Measurements from ENCODE around the gene RHPN2.
"Not testable (repeated sequence)": the region's sequence is repeated elsewhere in the genome, so short reads cannot be mapped to it uniquely, and the experiment has no call there.

RHPN2 gene

DNA sequence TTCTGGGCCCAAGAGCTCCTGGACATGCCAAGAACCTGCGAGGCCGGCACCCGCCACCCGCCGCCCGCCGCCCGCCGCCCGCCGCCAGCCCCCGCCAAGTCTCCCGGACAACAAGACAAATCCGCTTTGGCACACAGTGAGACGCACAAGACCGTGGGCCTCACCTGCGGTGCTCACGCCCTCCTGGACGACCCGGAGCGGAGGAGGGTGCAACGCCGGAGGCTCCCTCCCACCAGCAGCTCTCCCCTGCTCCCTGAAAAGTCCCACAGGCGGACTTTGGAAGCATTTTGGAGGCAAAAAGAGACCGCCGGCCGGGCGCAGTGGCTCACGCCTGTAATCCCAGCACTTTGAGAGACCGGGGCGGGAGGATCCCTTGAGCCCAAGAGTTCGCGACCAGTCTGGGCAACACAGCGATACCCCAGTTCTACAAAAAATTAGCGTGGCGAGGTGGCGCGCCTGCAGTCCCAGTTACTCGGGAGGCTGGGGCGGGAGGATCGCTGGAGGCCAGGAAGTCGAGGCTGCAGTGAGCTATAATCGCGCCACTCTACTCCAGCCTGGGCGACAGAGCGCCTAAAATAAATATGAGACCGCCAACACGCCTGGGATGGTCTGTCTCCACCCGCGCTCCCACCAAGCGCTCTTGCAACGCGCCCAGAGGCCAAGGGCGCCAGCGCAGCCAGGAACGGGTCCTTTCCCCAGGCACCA, 783 bp downstream of the RHPN2 start:
- DNase-seq = no peak

- no peak for DNase-seq
These were observed 1.3 kb downstream of the RHPN2 start for GRCh38 chr19:33063356-33063752.

DNA sequence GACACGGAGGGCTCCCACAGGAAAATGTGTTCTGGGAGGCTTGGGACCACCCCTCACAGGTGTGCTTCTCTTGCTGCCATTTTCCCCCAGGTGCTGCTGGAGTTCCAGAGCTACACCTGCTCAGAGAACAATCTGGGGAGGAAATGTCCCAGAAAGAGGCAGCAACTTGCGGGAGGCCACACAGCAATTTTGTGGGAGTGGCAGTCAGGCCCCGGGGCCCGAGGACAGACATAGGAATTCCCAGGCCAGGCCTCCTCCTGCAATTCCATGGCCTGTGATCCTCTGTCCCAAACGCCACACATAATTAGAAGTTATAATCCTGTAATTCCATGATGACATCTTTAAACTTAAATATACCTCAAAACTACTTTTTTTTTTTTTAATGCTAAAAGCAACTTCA, 1.8 kb downstream of the RHPN2 start:
- no peak for DNase-seq

GRCh38 chr19:33060586-33060985, 4.1 kb downstream of the RHPN2 start:
- DNase-seq = no peak

- DNase-seq = no peak
These were observed 9.0 kb downstream of the RHPN2 start for GRCh38 chr19:33055718-33056117.

DNA sequence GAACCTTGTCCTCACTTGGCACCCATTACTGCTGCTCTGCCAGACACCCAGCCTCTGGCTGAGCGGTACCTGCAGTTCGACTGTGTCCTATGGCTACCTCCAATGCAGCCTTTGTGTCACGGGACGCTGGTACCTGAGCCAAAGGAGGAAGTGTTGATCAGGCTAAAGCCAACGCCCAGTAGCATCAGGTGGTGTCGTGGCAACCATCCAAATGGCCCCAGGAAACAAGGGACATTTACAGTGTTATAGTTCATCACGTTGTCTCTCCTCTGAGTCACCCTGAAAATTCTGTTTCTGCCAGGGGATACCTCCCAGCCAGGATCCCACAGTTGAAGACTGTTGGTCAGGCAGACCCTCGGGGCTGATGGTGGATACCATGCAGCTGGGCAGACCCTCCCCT, 10.1 kb downstream of the RHPN2 start:
- no peak for DNase-seq

DNA sequence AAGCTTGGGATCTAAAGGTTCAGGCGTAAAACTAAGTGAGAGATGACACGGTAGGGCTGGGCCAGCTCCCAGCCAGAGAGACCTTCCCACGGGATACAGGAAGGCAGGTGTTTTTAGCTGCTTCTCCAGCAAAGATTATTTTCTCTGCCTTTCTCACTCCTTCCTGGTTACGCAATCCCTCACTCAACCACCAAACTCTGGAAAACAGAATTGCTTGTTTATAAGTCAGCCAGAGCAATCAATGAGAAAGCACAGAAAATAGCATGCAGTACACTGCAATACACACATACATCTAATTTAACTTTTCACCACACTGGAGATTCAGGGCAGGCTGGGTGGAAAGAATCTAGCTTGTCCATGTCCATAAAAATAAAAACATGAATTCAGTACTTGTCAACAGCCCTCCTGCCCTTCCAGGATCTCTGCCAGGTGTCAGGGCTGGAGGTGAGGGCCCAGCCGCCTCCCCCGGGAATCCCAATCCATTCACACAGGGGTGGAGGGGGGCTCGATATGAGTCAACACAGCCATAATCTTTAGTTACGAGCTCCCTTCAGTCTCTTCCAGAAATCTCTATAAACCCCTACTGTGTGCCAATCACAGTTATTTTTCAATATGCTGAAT, 12.2 kb downstream of the RHPN2 start:
- DNase-seq = no peak

DNA sequence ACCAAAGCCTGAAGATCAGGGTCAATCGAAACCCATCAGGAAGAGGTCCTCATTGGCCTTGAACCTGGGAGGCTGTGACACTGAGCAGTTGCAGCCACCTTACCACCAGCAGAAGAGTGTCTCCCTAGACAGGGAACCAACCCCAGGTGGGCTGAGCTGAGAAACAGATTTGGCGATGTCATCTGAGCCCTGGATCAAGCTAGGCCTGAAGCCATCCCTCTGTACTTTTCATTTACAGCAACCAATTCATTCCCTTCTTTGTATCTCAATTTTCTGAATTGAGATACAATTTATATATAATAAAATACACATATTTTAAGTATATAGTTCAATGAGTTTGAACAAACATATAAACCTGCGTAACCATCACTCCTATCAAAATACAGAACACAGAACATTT, 14.6 kb downstream of the RHPN2 start:
- no peak for DNase-seq

- DNase-seq = no peak
These were observed 15.6 kb downstream of the RHPN2 start for GRCh38 chr19:33048806-33049676.

DNA sequence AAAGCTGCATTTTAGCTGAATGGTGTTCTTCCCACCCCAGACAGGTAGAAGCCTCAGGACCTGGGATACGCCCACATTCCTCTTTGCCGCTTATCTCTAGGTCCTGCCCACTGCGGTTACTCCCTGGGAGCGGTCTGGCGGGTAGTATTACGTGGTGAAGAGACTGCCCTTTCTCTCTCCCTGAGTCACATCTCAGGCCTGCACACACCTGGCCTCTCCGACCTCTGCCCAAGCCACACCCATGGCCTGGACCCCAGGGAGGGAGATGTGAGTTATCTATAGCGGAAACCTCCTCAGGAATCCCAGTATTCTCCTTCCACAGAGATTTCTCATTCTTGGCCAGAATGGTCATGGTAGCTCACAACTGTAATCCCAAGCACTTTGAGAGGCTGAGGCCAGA, 17.3 kb downstream of the RHPN2 start:
- DNase-seq = no peak

DNA sequence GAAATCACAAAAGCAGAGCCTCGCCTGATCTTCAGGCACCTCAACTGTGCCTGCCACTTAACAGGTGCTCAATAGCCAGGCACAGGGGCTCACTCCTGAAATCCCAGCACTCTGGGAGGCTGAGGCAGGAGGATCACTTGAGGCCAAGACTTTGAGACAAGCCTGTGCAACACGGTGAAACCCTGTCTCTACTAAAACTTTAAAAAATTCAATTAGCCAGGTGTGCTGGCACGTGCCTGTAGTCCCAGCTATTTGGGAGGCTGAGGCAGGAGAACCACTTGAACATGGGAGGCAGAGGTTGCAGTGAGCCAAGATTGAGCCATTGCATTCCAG, 22.9 kb downstream of the RHPN2 start:
- DNase-seq = not testable (repeated sequence)

GRCh38 chr19:33040994-33041827, 23.5 kb downstream of the RHPN2 start:
- no peak for DNase-seq

DNA sequence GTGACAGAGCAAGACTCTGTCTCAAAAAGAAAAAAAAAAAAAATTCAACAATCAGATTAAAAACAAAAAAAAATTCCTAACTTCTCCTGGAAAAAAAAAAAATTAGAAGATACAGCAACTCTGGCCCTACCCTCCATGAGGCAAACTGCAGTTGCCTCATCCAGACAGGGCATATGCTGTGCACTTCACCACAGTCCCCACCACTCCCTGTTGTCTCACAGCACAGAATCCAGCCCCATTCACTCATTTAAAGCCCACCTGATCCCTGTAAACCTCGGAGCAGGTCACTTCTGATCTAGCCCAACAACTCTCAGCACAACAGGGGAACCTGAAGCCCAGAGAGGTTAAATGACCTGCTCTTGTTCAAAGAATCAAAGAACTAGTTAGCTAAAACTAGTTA, 24.9 kb downstream of the RHPN2 start:
- DNase-seq = no peak

DNA sequence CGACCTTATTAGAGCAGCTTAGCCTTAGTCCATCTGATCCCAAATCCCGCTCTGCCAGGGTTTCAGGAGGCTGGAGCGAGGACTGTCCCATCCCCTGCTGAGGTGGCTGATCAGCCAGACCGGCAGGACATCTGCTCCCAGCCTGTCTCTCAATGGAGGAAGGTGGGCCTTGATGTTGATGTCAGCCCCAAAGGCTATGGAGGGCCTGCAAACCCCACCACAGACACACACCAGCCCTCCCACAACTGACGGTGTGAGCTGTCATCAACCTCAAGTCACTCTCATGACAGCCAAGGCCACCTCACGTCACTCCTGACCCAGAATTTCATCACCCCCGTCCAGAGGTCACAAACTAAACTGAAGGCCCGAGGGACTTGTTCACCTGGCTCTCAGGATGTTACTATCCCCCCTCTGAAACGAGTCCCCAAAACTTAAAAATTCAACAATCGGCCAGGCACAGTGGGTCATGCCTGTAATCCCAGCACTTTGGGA, 25.5 kb downstream of the RHPN2 start:
- no peak for DNase-seq

DNA sequence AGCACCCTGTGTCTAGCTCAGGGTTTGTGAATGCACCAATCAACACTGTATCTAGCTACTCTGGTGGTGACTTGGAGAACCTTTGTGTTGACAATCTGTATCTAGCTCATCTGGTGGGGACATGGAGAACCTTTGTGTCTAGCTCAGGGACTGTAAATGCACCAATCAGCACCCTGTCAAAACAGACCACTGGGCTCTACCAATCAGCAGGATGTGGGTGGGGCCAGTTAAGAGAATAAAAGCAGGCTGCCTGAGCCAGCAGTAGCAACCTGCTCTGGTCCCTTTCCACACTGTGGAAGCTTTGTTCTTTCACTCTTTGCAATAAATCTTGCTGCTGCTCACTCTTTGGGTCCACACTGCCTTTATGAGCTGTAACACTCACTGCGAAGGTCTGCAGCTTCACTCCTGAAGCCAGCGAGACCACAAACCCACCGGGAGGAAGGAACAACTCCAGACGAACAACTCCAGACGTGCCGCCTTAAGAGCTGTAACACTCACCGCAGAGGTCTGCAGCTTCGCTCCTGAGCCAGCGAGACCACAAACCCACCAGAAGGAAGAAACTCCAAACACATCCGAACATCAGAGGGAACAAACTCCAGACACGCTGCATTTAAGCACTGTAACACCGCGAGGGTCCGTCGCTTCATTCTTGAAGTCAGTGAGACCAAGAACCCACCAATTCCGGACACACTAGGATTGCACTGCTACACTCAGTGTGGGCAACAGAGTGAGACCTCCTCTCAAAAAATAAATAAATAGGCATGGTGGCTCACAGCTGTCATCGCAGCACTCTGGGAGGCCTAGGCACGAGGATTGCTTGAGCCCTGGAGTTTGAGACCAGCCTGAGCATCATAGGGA, 27.3 kb downstream of the RHPN2 start:
- not testable (repeated sequence) for DNase-seq

DNA sequence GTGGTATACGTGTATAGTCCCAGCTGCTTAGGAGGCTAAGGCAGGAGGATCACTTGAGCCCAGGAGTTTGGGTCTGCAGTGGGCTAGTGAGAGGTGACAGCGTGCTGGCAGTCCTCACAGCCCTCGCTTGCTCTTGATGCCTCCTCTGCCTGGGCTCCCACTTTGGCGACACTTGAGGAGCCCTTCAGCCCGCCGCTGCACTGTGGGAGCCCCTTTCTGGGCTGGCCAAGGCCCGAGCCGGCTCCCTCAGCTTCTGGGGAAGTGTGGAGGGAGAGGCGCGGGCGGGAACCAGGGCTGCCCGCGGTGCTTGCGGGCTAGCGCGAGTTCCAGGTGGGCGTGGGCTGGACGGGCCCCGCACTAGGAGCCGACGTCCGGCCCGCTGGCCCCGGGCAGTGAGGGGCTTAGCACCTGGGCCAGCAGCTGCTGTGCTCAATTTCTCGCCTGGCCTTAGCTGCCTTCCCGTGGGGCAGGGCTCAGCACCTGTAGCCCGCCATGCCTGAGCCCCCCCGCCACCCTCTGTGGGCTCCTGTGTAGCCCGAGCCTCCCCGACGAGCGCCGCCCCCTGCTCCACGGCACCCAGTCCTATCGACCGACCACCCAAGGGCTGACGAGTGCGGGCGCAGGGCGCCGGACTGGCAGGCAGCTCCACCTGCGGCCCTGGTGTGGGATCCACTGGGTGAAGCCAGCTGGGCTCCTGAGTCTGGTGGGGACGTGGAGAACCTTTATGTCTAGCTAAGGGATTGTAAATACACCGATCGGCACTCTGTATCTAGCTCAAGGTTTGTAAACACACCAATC, 28.1 kb downstream of the RHPN2 start:
- DNase-seq = not testable (repeated sequence)

- DNase-seq = no peak
These were observed 29.2 kb downstream of the RHPN2 start for GRCh38 chr19:33035461-33035860.

DNA sequence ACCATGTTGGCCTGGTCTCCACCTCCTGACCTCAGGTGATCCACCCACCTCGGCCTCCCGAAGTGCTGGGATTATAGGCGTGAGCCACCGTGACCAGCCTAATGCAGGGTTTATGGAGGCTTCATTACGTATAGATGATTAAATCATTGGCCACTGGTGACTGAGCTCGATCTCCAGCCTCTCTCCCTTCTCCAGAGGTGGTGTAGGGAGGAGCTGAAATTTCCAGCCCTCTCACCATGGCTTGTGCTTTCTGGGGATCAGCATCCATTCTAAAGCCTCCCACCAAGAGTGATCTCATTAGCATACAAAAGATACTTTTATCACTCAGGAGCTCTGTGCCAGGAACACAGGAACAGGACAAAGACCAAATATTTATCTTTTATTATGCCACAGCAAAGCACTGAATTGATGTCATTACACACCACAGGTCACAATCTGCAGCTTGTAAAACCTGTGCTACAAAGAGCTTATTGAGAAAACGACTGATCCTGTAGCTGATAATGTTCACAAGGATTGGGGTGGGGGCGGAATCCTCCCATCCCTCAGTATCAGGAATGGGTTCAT, 32.4 kb downstream of the RHPN2 start:
- no peak for DNase-seq

DNA sequence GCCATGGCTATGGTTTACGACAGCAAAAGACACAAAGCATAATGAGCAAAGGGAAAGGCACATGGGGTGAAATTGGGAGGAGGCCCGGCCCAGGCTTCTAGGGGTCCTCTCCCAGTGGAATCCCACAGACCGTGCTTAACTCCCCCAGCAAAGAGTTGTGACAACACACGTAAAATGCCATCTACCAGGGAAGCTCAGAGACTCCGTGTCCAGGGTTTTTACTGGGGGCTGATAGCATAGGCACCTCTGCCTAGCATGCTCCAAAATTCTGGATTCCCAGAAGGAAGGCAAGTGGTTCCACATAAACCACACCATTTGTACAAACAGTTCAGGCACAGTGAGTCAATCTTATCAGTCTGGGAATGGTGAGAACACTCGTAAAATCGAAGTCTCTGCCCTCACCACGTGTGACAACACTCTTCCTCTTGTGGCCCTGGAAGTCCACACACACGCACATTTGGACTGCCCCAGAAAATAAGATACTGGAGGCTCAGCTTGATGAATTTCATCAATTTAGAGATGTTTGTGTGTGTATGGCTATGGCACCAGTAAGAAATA, 34.9 kb downstream of the RHPN2 start:
- DNase-seq = no peak

DNA sequence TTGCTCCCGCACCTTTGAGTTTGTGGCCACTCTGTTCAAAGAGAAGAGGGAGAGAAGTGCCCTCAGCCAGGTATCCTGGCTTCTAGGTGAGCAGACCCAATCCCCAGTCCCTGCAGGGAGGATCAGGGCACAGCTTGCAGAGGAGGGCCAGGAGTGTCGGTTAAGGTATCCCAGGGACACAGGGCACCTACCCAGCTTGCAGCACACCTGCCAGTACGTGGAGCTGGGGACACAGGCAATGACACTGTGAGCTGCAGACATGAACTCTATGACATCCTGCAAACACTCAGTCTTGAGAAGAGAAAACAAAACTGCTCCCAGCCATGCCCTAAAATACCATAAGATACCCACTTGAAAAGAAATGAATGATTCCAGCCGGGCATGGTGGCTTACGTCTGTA, 38.1 kb downstream of the RHPN2 start:
- not testable (repeated sequence) for DNase-seq
